GM19240 (cell line): ENCODE data around the gene GRIK1.

Source experiments
- DNase-seq: peaks from one replicate; pipeline ENCODE4 v3.0.0; 2011; ENCODE audit warnings: low spot score; ENCODE audit not compliant: insufficient read length

GRIK1 gene

GRCh38 chr21:29674343-29674742 lies 265.5 kb downstream of the GRIK1 start:
- DNase-seq, result no peak

- no peak for DNase-seq
Measured at GRCh38 chr21:29673096-29673610, 266.6 kb downstream of the GRIK1 start.

- DNase-seq, result no peak
Measured at GRCh38 chr21:29671728-29672127, 268.1 kb downstream of the GRIK1 start.

GRCh38 chr21:29670228-29670627 lies 269.6 kb downstream of the GRIK1 start:
- no peak for DNase-seq

- DNase-seq, result no peak
Measured at GRCh38 chr21:29669416-29669815, 270.4 kb downstream of the GRIK1 start.

GRCh38 chr21:29667651-29668050 lies 272.1 kb downstream of the GRIK1 start:
- no peak for DNase-seq

- DNase-seq, result no peak
Measured at GRCh38 chr21:29664615-29665014, 275.2 kb downstream of the GRIK1 start.

- DNase-seq, result no peak
Measured at GRCh38 chr21:29661672-29662442, 277.9 kb downstream of the GRIK1 start.

- no peak for DNase-seq
Measured at GRCh38 chr21:29660047-29660720, 279.6 kb downstream of the GRIK1 start.

- DNase-seq, result no peak
Measured at GRCh38 chr21:29658934-29659203, 280.9 kb downstream of the GRIK1 start.

GRCh38 chr21:29658177-29658933 lies 281.4 kb downstream of the GRIK1 start:
- no peak for DNase-seq

GRCh38 chr21:29657240-29657989 lies 282.4 kb downstream of the GRIK1 start:
- no peak for DNase-seq

- no peak for DNase-seq
Measured at GRCh38 chr21:29656504-29657239, 283.1 kb downstream of the GRIK1 start.

- no peak for DNase-seq
Measured at GRCh38 chr21:29655577-29655976, 284.2 kb downstream of the GRIK1 start.

- no peak for DNase-seq
Measured at GRCh38 chr21:29654855-29655254, 284.9 kb downstream of the GRIK1 start.

- DNase-seq, result no peak
Measured at GRCh38 chr21:29654203-29654602, 285.6 kb downstream of the GRIK1 start.

- DNase-seq, result no peak
Measured at GRCh38 chr21:29650523-29651022, 289.2 kb downstream of the GRIK1 start.

GRCh38 chr21:29649406-29649814 lies 290.4 kb downstream of the GRIK1 start:
- no peak for DNase-seq

- no peak for DNase-seq
Measured at GRCh38 chr21:29648710-29649240, 291.0 kb downstream of the GRIK1 start.

- no peak for DNase-seq
Measured at GRCh38 chr21:29647353-29647781, 292.4 kb downstream of the GRIK1 start.
